Muscle layer of colon (tissue), 2 donors: ENCODE measurements around the gene ILK.

Source experiments
- H3K27ac ChIP-seq: one replicate; pipeline ENCODE4 v1.7.0; 2013; ENCODE audit warnings: low read depth, mild to moderate bottlenecking, low read length, moderate library complexity
- H3K27me3 ChIP-seq, 2 donors: one replicate each; pipeline ENCODE4 v1.7.0; 2013; ENCODE audit warnings: low read length in 2 of 2, mild to moderate bottlenecking in 2 of 2; ENCODE audit not compliant: insufficient read depth in 2 of 2, control insufficient read depth in 1 of 2
- H3K36me3 ChIP-seq: one replicate; pipeline ENCODE4 v1.7.0; 2013; ENCODE audit warnings: mild to moderate bottlenecking, low read length; ENCODE audit not compliant: insufficient read depth
- H3K4me1 ChIP-seq: one replicate; pipeline ENCODE4 v1.7.0; 2013; ENCODE audit warnings: mild to moderate bottlenecking, low read length; ENCODE audit not compliant: insufficient read depth
- H3K4me3 ChIP-seq, 2 donors: one replicate each; pipeline ENCODE4 v1.7.0; 2013; ENCODE audit warnings: low read length in 2 of 2, low read depth in 1 of 2, mild to moderate bottlenecking in 1 of 2, moderate library complexity in 1 of 2
- H3K9ac ChIP-seq: one replicate; pipeline ENCODE4 v1.7.0; 2013; ENCODE audit warnings: low read length
- H3K9me3 ChIP-seq: one replicate; pipeline ENCODE4 v1.7.0; 2013; ENCODE audit warnings: mild to moderate bottlenecking, low read length
- donor health status: abdominal sarcoma.
- donor health status: Adenocarcinoma of cecum.

The ILK gene

GRCh38 chr11:6658647-6659046, 55.1 kb downstream of the ILK start:
- Histone ChIP-seq H3K4me1 (peaks cover 26% of the 10 kb centered on the region), H3K4me3 (no peak overlapping the region), H3K9ac (no peak overlapping the region), H3K27ac (no peak overlapping the region), H3K36me3 (no peaks in the 10 kb centered on the region), H3K27me3 (no peaks in the 10 kb centered on the region), H3K9me3 (no peaks in the 10 kb centered on the region)
